Measurements from ENCODE around the gene CDK13.
"Not testable (repeated sequence)": the region's sequence is repeated elsewhere in the genome, so short reads cannot be mapped to it uniquely, and the experiment has no call there.

CDK13 gene

GRCh38 chr7:40147371-40148246 is 197.6 kb downstream of the CDK13 start:
- no peak for DNase-seq (ENCODE audit: low spot score)

GRCh38 chr7:40148247-40148580 is 198.2 kb downstream of the CDK13 start:
- DNase-seq (ENCODE audit: low spot score) = not testable (repeated sequence)

GRCh38 chr7:40148671-40149070 is 198.6 kb downstream of the CDK13 start:
- no peak for DNase-seq (ENCODE audit: low spot score)
